Mucosa of rectum (tissue), 2 donors: Measurements from ENCODE around the gene CD48.
A peak's percentile ranks its signal among the peaks of the same experiment; 100 is the strongest.

ENCODE experiments used
- H3K27ac ChIP-seq, 2 donors: one replicate each; pipeline ENCODE4 v1.7.0; 2013; ENCODE audit warnings: inconsistent platforms in 2 of 2, low read depth in 2 of 2, low read length in 2 of 2
- H3K27me3 ChIP-seq, 2 donors: one replicate each; pipeline ENCODE4 v1.7.0; 2013; ENCODE audit warnings: low read length in 2 of 2; ENCODE audit not compliant: control insufficient read depth in 2 of 2, insufficient read depth in 2 of 2
- H3K36me3 ChIP-seq, 2 donors: one replicate each; pipeline ENCODE4 v1.7.0; 2013; ENCODE audit warnings: low read length in 2 of 2; ENCODE audit not compliant: control insufficient read depth in 2 of 2, insufficient read depth in 2 of 2
- H3K4me1 ChIP-seq, 2 donors: one replicate each; pipeline ENCODE4 v1.7.0; 2013; ENCODE audit warnings: low read length in 2 of 2, mild to moderate bottlenecking in 1 of 2; ENCODE audit not compliant: control insufficient read depth in 2 of 2, insufficient read depth in 2 of 2
- H3K4me3 ChIP-seq, 2 donors: one replicate each; pipeline ENCODE4 v1.7.0; 2013; ENCODE audit warnings: low read length in 2 of 2
- H3K9ac ChIP-seq, 2 donors: one replicate each; pipeline ENCODE4 v1.7.0; 2013; ENCODE audit warnings: low read length in 2 of 2, low read depth in 1 of 2, mild to moderate bottlenecking in 1 of 2
- H3K9me3 ChIP-seq, 2 donors: one replicate each; pipeline ENCODE4 v1.7.0; 2013; ENCODE audit warnings: low read length in 2 of 2; ENCODE audit not compliant: control insufficient read depth in 2 of 2
- donor health status: healthy.
- donor health status: Normal muscosa, but diverticular disease.

Gene CD48

GRCh38 chr1:160681066-160681890, 30.3 kb downstream of the CD48 start:
- peaks cover 5 to 13% of the 10 kb centered on the region in 2 donors for H3K4me1 ChIP-seq
- no peak overlapping the region for H3K27ac ChIP-seq
- H3K4me3 ChIP-seq: no peak overlapping the region
- no peak overlapping the region for H3K9ac ChIP-seq
- H3K27me3 ChIP-seq: no peaks in the 10 kb centered on the region
- peaks cover 0 to 12% of the 10 kb centered on the region in 2 donors for H3K36me3 ChIP-seq
- no peaks in the 10 kb centered on the region for H3K9me3 ChIP-seq

- Histone ChIP-seq H3K9ac (no peak overlapping the region), H3K4me1 (peaks cover 5 to 13% of the 10 kb centered on the region in 2 donors), H3K27ac (no peak overlapping the region), H3K36me3 (peaks cover 0 to 12% of the 10 kb centered on the region in 2 donors), H3K27me3 (no peaks in the 10 kb centered on the region), H3K9me3 (no peaks in the 10 kb centered on the region), H3K4me3 (no peak overlapping the region)
Measured at GRCh38 chr1:160680399-160680798, 31.2 kb downstream of the CD48 start.

DNA sequence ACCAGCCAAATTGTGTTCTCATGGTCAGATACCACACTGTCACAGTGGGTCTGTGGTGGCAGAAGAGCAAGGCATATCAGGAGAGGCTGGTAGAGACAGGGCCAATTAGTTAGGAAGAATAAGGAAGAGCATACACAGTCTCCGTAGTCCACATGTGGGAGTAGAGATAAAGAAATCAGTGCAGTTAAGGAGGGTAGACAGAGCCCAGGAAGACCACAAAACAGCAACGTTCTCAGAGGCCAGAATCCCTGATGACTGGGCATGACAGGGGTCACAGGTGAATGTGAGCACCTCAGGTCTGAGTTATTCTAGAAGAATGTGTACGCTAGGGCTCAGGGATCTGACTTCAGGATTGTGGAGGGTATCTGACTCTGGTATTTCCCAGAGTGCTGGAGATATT, 31.7 kb downstream of the CD48 start:
- H3K27me3 ChIP-seq: no peaks in the 10 kb centered on the region
- no peak overlapping the region for H3K27ac ChIP-seq
- no peaks in the 10 kb centered on the region for H3K9me3 ChIP-seq
- H3K36me3 ChIP-seq: peaks cover 0 to 12% of the 10 kb centered on the region in 2 donors
- H3K4me3 ChIP-seq: no peak overlapping the region
- peaks cover 5 to 10% of the 10 kb centered on the region in 2 donors for H3K4me1 ChIP-seq
- no peak overlapping the region for H3K9ac ChIP-seq

GRCh38 chr1:160676869-160677597, 34.6 kb downstream of the CD48 start:
- Histone ChIP-seq H3K4me3 (no peak overlapping the region), H3K27ac (no peak overlapping the region), H3K9me3 (no peaks in the 10 kb centered on the region), H3K27me3 (no peaks in the 10 kb centered on the region), H3K36me3 (peaks cover 0 to 12% of the 10 kb centered on the region in 2 donors), H3K4me1 (peaks cover 0 to 8% of the 10 kb centered on the region in 2 donors), H3K9ac (no peak overlapping the region)

GRCh38 chr1:160675641-160676410, 35.8 kb downstream of the CD48 start:
- Histone ChIP-seq H3K4me1 (peaks cover 0 to 8% of the 10 kb centered on the region in 2 donors), H3K9ac (peak overlapping the region in 1 of 2 donors; percentile 0), H3K4me3 (no peak overlapping the region), H3K27me3 (no peaks in the 10 kb centered on the region), H3K36me3 (peaks cover 0 to 10% of the 10 kb centered on the region in 2 donors), H3K9me3 (no peaks in the 10 kb centered on the region), H3K27ac (peak overlapping the region in 1 of 2 donors; percentile 11)

DNA sequence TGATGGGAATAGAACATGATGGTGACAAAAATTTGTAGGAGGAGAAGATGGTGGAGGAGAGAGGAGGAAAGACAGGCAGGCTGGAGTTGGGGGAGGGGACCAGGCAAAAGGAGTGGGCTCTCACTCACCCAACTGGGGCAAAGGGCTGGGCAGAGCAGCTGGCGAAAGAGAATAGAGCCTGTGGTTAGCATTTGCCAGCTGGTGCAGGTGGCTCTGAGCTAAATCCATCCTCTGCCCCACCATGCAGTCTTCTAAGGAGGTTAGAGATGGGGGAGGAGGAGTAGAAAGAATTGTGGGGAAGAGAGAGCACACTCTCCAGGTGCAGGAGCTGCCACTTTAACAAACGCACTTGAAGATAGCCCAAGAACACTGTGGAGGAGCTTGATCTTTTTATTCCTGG, 37.2 kb downstream of the CD48 start:
- Histone ChIP-seq H3K9me3 (no peaks in the 10 kb centered on the region), H3K27me3 (no peaks in the 10 kb centered on the region), H3K4me1 (peaks cover 0 to 8% of the 10 kb centered on the region in 2 donors), H3K36me3 (peaks cover 0 to 6% of the 10 kb centered on the region in 2 donors), H3K9ac (no peak overlapping the region), H3K27ac (peak overlapping the region in 1 of 2 donors; percentile 49), H3K4me3 (no peak overlapping the region)

GRCh38 chr1:160672789-160673695, 38.6 kb downstream of the CD48 start:
- Histone ChIP-seq H3K4me3 (peak overlapping the region in 1 of 2 donors; percentile 31), H3K36me3 (peaks cover 0 to 3% of the 10 kb centered on the region in 2 donors), H3K27ac (peak overlapping the region; percentile 28 to 49), H3K9ac (peak overlapping the region in 1 of 2 donors; percentile 34), H3K9me3 (no peaks in the 10 kb centered on the region), H3K4me1 (peaks cover 0 to 8% of the 10 kb centered on the region in 2 donors), H3K27me3 (no peaks in the 10 kb centered on the region)

- Histone ChIP-seq H3K4me3 (no peak overlapping the region), H3K9me3 (no peaks in the 10 kb centered on the region), H3K27me3 (no peaks in the 10 kb centered on the region), H3K27ac (no peak overlapping the region), H3K36me3 (no peaks in the 10 kb centered on the region), H3K4me1 (peaks cover 0 to 8% of the 10 kb centered on the region in 2 donors), H3K9ac (no peak overlapping the region)
Measured at GRCh38 chr1:160671603-160672517, 39.8 kb downstream of the CD48 start.
